ENCODE results near the gene CEACAM6. TPM values are rescaled to one million over a fixed set of nuclear protein-coding genes. Genes with fewer than 3 reads are reported as not detected.
"Not testable (repeated sequence)": the region's sequence is repeated elsewhere in the genome, so short reads cannot be mapped to it uniquely, and the experiment has no call there.

The CEACAM6 gene
- total RNA-seq, 1 experiment from 2014 or later = 13.4 TPM

- DNase-seq (ENCODE audit: low spot score) = peak; percentile 97
Measured at GRCh38 chr19:41746593-41747227, 8.6 kb upstream of the CEACAM6 start.

- no peak for DNase-seq (ENCODE audit: low spot score)
Measured at GRCh38 chr19:41748012-41748411, 7.3 kb upstream of the CEACAM6 start.

GRCh38 chr19:41750248-41751134, 4.8 kb upstream of the CEACAM6 start:
- not testable (repeated sequence) for DNase-seq (ENCODE audit: low spot score)

GRCh38 chr19:41753159-41753558, 2.2 kb upstream of the CEACAM6 start:
- DNase-seq (ENCODE audit: low spot score) = peak; percentile 86

GRCh38 chr19:41753936-41754529, 1.3 kb upstream of the CEACAM6 start:
- peak; percentile 93 for DNase-seq (ENCODE audit: low spot score)

GRCh38 chr19:41758846-41759245, 3.5 kb downstream of the CEACAM6 start:
- peak; percentile 7 for DNase-seq (ENCODE audit: low spot score)

GRCh38 chr19:41767115-41767514, 11.8 kb downstream of the CEACAM6 start:
- DNase-seq (ENCODE audit: low spot score) = no peak

- not testable (repeated sequence) for DNase-seq (ENCODE audit: low spot score)
Measured at GRCh38 chr19:41768105-41768504, 12.8 kb downstream of the CEACAM6 start.

- no peak for DNase-seq (ENCODE audit: low spot score)
Measured at GRCh38 chr19:41769608-41770007, 14.3 kb downstream of the CEACAM6 start.

GRCh38 chr19:41771410-41771809, 16.1 kb downstream of the CEACAM6 start:
- DNase-seq (ENCODE audit: low spot score) = no peak

GRCh38 chr19:41774515-41774980, 19.2 kb downstream of the CEACAM6 start:
- DNase-seq (ENCODE audit: low spot score) = peak; percentile 100

GRCh38 chr19:41776700-41777099, 21.4 kb downstream of the CEACAM6 start:
- peak; percentile 90 for DNase-seq (ENCODE audit: low spot score)

- no peak for DNase-seq (ENCODE audit: low spot score)
Measured at GRCh38 chr19:41783612-41784011, 28.3 kb downstream of the CEACAM6 start.

GRCh38 chr19:41784312-41784711, 29.0 kb downstream of the CEACAM6 start:
- no peak for DNase-seq (ENCODE audit: low spot score)

GRCh38 chr19:41784743-41785142, 29.4 kb downstream of the CEACAM6 start:
- no peak for DNase-seq (ENCODE audit: low spot score)

GRCh38 chr19:41785653-41786052, 30.3 kb downstream of the CEACAM6 start:
- DNase-seq (ENCODE audit: low spot score) = peak; percentile 99

- no peak for DNase-seq (ENCODE audit: low spot score)
Measured at GRCh38 chr19:41787055-41787454, 31.7 kb downstream of the CEACAM6 start.

- DNase-seq (ENCODE audit: low spot score) = not testable (repeated sequence)
Measured at GRCh38 chr19:41788518-41788917, 33.2 kb downstream of the CEACAM6 start.

- not testable (repeated sequence) for DNase-seq (ENCODE audit: low spot score)
Measured at GRCh38 chr19:41789053-41789452, 33.7 kb downstream of the CEACAM6 start.

- peak; percentile 86 for DNase-seq (ENCODE audit: low spot score)
Measured at GRCh38 chr19:41792513-41793413, 37.4 kb downstream of the CEACAM6 start.

GRCh38 chr19:41793414-41793727, 38.0 kb downstream of the CEACAM6 start:
- no peak for DNase-seq (ENCODE audit: low spot score)

Data from HT-29 (cell line).